ENCODE data around the gene ZNF697.
A peak's percentile ranks its signal among the peaks of the same experiment; 100 is the strongest.

Gene ZNF697

DNA sequence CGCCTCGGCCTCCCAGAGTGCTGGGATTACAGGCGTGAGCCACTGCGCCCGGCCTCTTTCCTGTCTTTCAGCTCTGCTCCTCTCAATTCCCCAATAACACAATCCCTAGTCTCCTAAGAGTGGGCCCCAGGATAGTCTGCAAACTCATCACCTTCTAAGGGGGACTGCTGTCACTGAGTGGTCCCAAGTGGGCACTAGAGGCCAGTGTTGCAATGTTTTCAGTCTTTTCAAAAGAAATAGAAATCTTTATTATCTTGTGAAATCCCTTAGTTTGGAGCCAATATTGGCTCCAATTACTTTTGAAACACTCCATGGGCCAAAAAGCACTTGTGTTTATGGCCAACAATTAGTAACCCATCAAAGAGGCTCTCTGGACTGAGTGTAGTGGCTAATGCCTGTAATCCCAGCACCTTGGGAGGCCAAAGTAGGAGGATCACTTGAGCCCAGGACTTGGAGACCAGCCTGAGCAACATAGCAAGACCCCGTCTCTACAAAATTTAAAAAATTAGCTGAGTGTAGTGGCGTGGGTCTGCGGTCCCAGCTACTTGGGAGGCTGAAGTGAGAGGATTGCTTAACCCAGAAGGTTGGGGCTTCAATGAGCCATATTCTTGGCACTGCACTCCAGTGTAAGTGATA, 28.6 kb upstream of the ZNF697 start:
- Histone ChIP-seq H3K27me3 (ENCODE audit: low read length) (no peaks in the 10 kb centered on the region), H3K9me3 (ENCODE audit: insufficient read depth, low read length) (no peaks in the 10 kb centered on the region), H4K20me1 (ENCODE audit: low read depth, low read length) (no peaks in the 10 kb centered on the region), H3K4me2 (ENCODE audit: low read depth, low read length, poor library complexity, severe bottlenecking) (no peak overlapping the region), H3K79me2 (ENCODE audit: insufficient read depth, low read length) (no peaks in the 10 kb centered on the region), H3K9ac (ENCODE audit: low read length) (no peak overlapping the region), H3K4me3 (ENCODE audit: insufficient read depth, low read length, poor library complexity, severe bottlenecking) (no peak overlapping the region), H3K27ac (ENCODE audit: low read depth, low read length) (no peak overlapping the region), H2AFZ (ENCODE audit: low read depth, low read length, severe bottlenecking) (no peak overlapping the region), H3K9me2 (replicated peaks; ENCODE audit: insufficient read depth, low read length) (no peaks in the 10 kb centered on the region), H3K36me3 (ENCODE audit: low read length) (no peaks in the 10 kb centered on the region), H3F3A (ENCODE audit: insufficient read depth) (no peaks in the 10 kb centered on the region)
- TF ChIP-seq CTCF (IDR thresholded peaks at IDR 0.05; ENCODE audit: insufficient read depth, low read length, poor library complexity, severe bottlenecking) (no peak), EZH2phosphoT487 (conservative IDR thresholded peaks at IDR 0.05; ENCODE audit: low read length) (no peak)

DNA sequence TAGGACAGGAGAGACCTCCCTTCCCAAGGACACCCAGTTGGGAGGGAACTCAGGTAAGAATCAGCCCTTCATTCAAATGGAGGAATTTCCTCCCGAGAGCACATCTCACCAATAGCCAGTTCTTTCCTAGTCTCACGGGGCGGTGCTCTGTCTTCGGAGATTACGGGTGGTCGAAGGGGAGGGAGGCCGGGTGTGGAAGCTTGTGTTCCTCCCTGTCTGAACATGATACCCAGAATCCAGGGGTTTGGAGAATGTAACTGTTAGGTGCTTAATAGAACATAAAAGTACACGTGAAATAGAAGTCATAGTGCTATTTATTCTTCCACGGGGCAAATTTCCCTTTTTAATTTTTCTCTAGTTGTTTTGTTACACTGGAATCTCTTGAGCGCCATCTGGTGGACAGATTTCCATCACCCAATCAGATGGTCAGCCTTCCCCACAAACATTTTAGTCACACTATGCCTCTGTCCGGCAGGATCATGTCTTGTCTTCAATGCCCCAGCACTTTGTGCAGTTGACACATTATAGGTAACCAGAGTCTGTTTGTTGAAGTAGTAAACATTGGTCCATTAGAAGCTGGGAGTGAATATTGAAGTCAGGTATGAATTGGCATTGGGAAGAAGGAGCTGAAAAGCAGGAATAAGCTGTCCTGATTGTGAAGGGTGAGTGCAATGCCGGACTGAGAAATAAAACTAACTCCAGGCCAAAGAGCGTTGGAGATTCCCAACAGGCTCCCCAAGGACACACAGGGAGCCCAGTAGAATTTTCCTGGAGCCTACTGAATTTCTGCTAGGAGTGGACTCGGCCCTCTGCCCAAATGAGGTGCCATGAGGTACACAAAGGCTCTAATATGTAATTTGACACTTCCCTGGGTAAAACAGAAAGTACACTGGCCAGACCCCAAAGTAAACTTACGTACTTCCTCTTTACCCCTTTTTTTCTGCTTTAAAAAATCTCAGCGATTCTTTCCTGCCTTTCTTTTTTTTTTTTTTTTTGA, 27.6 kb upstream of the ZNF697 start:
- Histone ChIP-seq H3K79me2 (ENCODE audit: insufficient read depth, low read length) (no peaks in the 10 kb centered on the region), H3K36me3 (ENCODE audit: low read length) (no peaks in the 10 kb centered on the region), H3K4me3 (ENCODE audit: insufficient read depth, low read length, poor library complexity, severe bottlenecking) (no peak overlapping the region), H3K9me3 (ENCODE audit: insufficient read depth, low read length) (no peaks in the 10 kb centered on the region), H4K20me1 (ENCODE audit: low read depth, low read length) (no peaks in the 10 kb centered on the region), H3F3A (ENCODE audit: insufficient read depth) (no peaks in the 10 kb centered on the region), H3K27me3 (ENCODE audit: low read length) (no peaks in the 10 kb centered on the region), H2AFZ (ENCODE audit: low read depth, low read length, severe bottlenecking) (peak overlapping the region; percentile 30), H3K9me2 (replicated peaks; ENCODE audit: insufficient read depth, low read length) (no peaks in the 10 kb centered on the region), H3K4me2 (ENCODE audit: low read depth, low read length, poor library complexity, severe bottlenecking) (peak overlapping the region; percentile 24), H3K27ac (ENCODE audit: low read depth, low read length) (no peak overlapping the region), H3K9ac (ENCODE audit: low read length) (no peak overlapping the region)
- no peak for TF ChIP-seq EZH2phosphoT487 (conservative IDR thresholded peaks at IDR 0.05; ENCODE audit: low read length)
- peak; percentile 58 for TF ChIP-seq CTCF (IDR thresholded peaks at IDR 0.05; ENCODE audit: insufficient read depth, low read length, poor library complexity, severe bottlenecking)

- Histone ChIP-seq H3K27ac (ENCODE audit: low read depth, low read length) (no peak overlapping the region), H3F3A (ENCODE audit: insufficient read depth) (no peaks in the 10 kb centered on the region), H3K27me3 (ENCODE audit: low read length) (no peaks in the 10 kb centered on the region), H4K20me1 (ENCODE audit: low read depth, low read length) (no peaks in the 10 kb centered on the region), H3K79me2 (ENCODE audit: insufficient read depth, low read length) (no peaks in the 10 kb centered on the region), H2AFZ (ENCODE audit: low read depth, low read length, severe bottlenecking) (peak overlapping the region; percentile 30), H3K9ac (ENCODE audit: low read length) (no peak overlapping the region), H3K9me2 (replicated peaks; ENCODE audit: insufficient read depth, low read length) (no peaks in the 10 kb centered on the region), H3K36me3 (ENCODE audit: low read length) (no peaks in the 10 kb centered on the region), H3K4me3 (ENCODE audit: insufficient read depth, low read length, poor library complexity, severe bottlenecking) (no peak overlapping the region), H3K4me2 (ENCODE audit: low read depth, low read length, poor library complexity, severe bottlenecking) (peak overlapping the region; percentile 24), H3K9me3 (ENCODE audit: insufficient read depth, low read length) (no peaks in the 10 kb centered on the region)
- TF ChIP-seq CTCF (IDR thresholded peaks at IDR 0.05; ENCODE audit: insufficient read depth, low read length, poor library complexity, severe bottlenecking) (no peak), EZH2phosphoT487 (conservative IDR thresholded peaks at IDR 0.05; ENCODE audit: low read length) (no peak)
Observed at GRCh38 chr1:119674835-119675289, 26.8 kb upstream of the ZNF697 start.

All from SU-DHL-6 (cell line).